Measurements from ENCODE around the gene SEC14L5. TPM values are rescaled to one million over a fixed set of nuclear protein-coding genes. Genes with fewer than 3 reads are reported as not detected.
"Not testable (repeated sequence)": the region's sequence is repeated elsewhere in the genome, so short reads cannot be mapped to it uniquely, and the experiment has no call there.

SEC14L5 gene
- total RNA-seq, 1 donor from 2014 or later = 5.7 TPM

- intact Hi-C loops (cut with DNase I) = no loop called here
- Histone ChIP-seq H3K4me3 (no peak overlapping the region), H3K27me3 (no peaks in the 10 kb centered on the region), H3K36me3 (no peaks in the 10 kb centered on the region), H3K9me3 (no peaks in the 10 kb centered on the region), H3K27ac (no peak overlapping the region), H3K4me1 (peaks cover 20 to 25% of the 10 kb centered on the region in 2 donors)
- no peak for TF ChIP-seq CTCF (IDR thresholded peaks at IDR 0.05)
- DNase-seq (ENCODE audit: low spot score in 2 of 2) = no peak
These were observed 10.2 kb upstream of the SEC14L5 start for GRCh38 chr16:4947722-4948503.

- H3K4me1 ChIP-seq = peaks cover 14% of the 10 kb centered on the region in 2 donors
- no peak for DNase-seq (ENCODE audit: low spot score in 2 of 2)
- H3K9me3 ChIP-seq = no peaks in the 10 kb centered on the region
- intact Hi-C loops (cut with DNase I) = no loop called here
- TF ChIP-seq CTCF (IDR thresholded peaks at IDR 0.05) = no peak
- no peaks in the 10 kb centered on the region for H3K36me3 ChIP-seq
- no peaks in the 10 kb centered on the region for H3K27me3 ChIP-seq
- no peak overlapping the region for H3K27ac ChIP-seq
- no peak overlapping the region for H3K4me3 ChIP-seq
These were observed 9.0 kb upstream of the SEC14L5 start for GRCh38 chr16:4948903-4949766.

GRCh38 chr16:4949986-4950385 is 8.1 kb upstream of the SEC14L5 start:
- Histone ChIP-seq H3K9me3 (no peaks in the 10 kb centered on the region), H3K27me3 (no peaks in the 10 kb centered on the region)

GRCh38 chr16:4951583-4951982 is 6.5 kb upstream of the SEC14L5 start:
- intact Hi-C loops (cut with DNase I); H3K4me3 ChIP-seq; DNase-seq (ENCODE audit: low spot score in 2 of 2): not testable (repeated sequence)

More at GRCh38 chr16:4949986-4950385, 8.1 kb upstream of the SEC14L5 start:
- intact Hi-C loops (cut with DNase I) = no loop called here
- H3K4me3 ChIP-seq = no peak overlapping the region
- H3K4me1 ChIP-seq = peaks cover 9 to 10% of the 10 kb centered on the region in 2 donors
- H3K36me3 ChIP-seq = no peaks in the 10 kb centered on the region
- H3K27ac ChIP-seq = no peak overlapping the region
- no peak for DNase-seq (ENCODE audit: low spot score in 2 of 2)
- no peak for TF ChIP-seq CTCF (IDR thresholded peaks at IDR 0.05)

GRCh38 chr16:4954714-4955113 is 3.4 kb upstream of the SEC14L5 start:
- no peak for DNase-seq (ENCODE audit: low spot score in 2 of 2)
- intact Hi-C loops (cut with DNase I) = loop anchor here (5.0 kb wide), 2 partner anchors 118 to 332 kb away; partner anchors contain the start of genes ALG1 and MGRN1
- Histone ChIP-seq H3K4me1 (peaks cover 0 to 11% of the 10 kb centered on the region in 2 donors), H3K27me3 (no peaks in the 10 kb centered on the region), H3K4me3 (no peak overlapping the region), H3K27ac (no peak overlapping the region), H3K9me3 (no peaks in the 10 kb centered on the region), H3K36me3 (no peaks in the 10 kb centered on the region)
- TF ChIP-seq CTCF (IDR thresholded peaks at IDR 0.05) = no peak

More at GRCh38 chr16:4951583-4951982, 6.5 kb upstream of the SEC14L5 start:
- H3K27me3 ChIP-seq, H3K27ac ChIP-seq, H3K4me1 ChIP-seq, H3K9me3 ChIP-seq, H3K36me3 ChIP-seq: not testable (repeated sequence)

GRCh38 chr16:4957420-4957719 is 760 bp upstream of the SEC14L5 start:
- H3K9me3 ChIP-seq = no peaks in the 10 kb centered on the region
- intact Hi-C loops (cut with DNase I) = loop anchor here (2.0 to 5.0 kb wide), 4 partner anchors 23 to 335 kb away; partner anchors contain the start of genes ALG1, MGRN1 and ROGDI
- no peak for DNase-seq (ENCODE audit: low spot score in 2 of 2)
- H3K27me3 ChIP-seq = no peaks in the 10 kb centered on the region
- no peak for TF ChIP-seq CTCF (IDR thresholded peaks at IDR 0.05)
- H3K4me3 ChIP-seq = peak overlapping the region; percentile 53 to 67
- peaks cover 0 to 11% of the 10 kb centered on the region in 2 donors for H3K4me1 ChIP-seq
- peak overlapping the region in 1 of 2 donors; percentile 49 for H3K27ac ChIP-seq
- no peaks in the 10 kb centered on the region for H3K36me3 ChIP-seq
